ENCODE results near the gene CHM.
"Not testable (repeated sequence)": the region's sequence is repeated elsewhere in the genome, so short reads cannot be mapped to it uniquely, and the experiment has no call there.

Gene CHM

DNA sequence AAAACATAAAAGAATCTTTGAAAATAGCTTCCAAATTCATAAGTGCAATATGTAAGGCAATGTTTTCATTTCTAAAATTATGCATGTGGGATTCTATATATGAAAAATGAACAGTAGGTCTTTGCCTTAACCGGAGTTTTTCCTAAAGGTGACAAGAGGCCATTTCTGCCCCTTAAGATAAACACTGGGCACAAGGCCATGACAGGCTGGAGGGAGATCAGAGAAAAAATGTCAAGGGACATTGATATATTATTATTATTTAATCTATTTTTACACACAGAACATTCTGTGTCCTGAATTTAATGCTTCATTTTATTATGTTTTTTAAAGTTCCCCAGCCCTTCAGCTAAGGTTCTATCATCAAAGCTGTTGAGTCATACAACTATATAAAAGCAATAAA lies 118.8 kb downstream of the CHM start:
- TF ChIP-seq CTCF (IDR thresholded peaks at IDR 0.05; ENCODE audit: extremely low read depth, missing control alignments): no peak
- DNase-seq (ENCODE audit: low spot score): no peak

GRCh38 chrX:85927740-85928139 lies 119.6 kb downstream of the CHM start:
- TF ChIP-seq CTCF (IDR thresholded peaks at IDR 0.05; ENCODE audit: extremely low read depth, missing control alignments): no peak
- no peak for DNase-seq (ENCODE audit: low spot score)

DNA sequence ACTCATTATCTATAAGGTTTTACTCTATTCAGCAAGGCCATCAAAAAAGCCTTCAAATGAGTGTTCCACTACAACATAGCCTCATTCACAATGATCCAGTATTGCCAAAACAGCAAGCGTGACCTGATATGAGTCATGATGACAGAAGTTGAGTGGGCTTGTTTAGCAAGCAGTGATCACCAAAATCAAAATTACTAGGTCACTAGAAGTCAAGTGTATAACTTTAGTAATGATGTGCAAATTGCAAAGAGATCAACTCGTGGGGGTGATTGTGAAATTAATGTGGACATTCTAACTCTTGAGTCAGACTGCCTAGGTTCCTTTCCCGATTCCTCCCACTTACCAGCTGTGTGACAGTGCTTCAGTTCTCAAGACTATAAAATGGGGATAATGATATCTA lies 124.5 kb downstream of the CHM start:
- TF ChIP-seq CTCF (IDR thresholded peaks at IDR 0.05; ENCODE audit: extremely low read depth, missing control alignments): no peak
- no peak for DNase-seq (ENCODE audit: low spot score)

GRCh38 chrX:85916656-85917280 lies 130.6 kb downstream of the CHM start:
- DNase-seq (ENCODE audit: low spot score): not testable (repeated sequence)

GRCh38 chrX:85914431-85914830 lies 132.9 kb downstream of the CHM start:
- DNase-seq (ENCODE audit: low spot score): no peak
- no peak for TF ChIP-seq CTCF (IDR thresholded peaks at IDR 0.05; ENCODE audit: extremely low read depth, missing control alignments)

DNA sequence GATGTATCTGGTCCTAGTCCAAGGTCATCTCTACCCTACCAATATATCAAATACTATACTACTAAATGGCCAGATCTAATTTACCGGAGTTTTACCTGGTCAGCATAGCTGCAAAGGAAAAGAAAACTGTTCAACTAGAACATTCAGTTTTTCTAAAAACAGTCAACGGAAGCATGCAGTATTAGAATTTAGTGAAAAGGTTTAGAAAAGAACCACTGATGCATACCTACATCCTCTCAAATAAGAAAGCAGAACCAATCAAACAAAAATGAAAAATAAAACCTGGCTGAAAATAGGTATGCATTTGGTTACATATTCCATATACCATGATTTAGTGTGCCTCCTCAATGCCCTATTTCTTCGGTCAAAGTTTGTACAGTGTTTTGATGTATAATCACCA lies 140.0 kb downstream of the CHM start:
- TF ChIP-seq CTCF (IDR thresholded peaks at IDR 0.05; ENCODE audit: extremely low read depth, missing control alignments): no peak
- no peak for DNase-seq (ENCODE audit: low spot score)

GRCh38 chrX:85906399-85906798 lies 141.0 kb downstream of the CHM start:
- no peak for DNase-seq (ENCODE audit: low spot score)
- no peak for TF ChIP-seq CTCF (IDR thresholded peaks at IDR 0.05; ENCODE audit: extremely low read depth, missing control alignments)

- no peak for DNase-seq (ENCODE audit: low spot score)
- TF ChIP-seq CTCF (IDR thresholded peaks at IDR 0.05; ENCODE audit: extremely low read depth, missing control alignments): no peak
Observed at GRCh38 chrX:85905851-85906250, 141.5 kb downstream of the CHM start.
